Hepatocyte (in vitro differentiated cells): ENCODE results near the gene ANKRD10.

ENCODE experiments used
- CTCF ChIP-seq: fragments of 200-600 bp; sonication (generic); IDR thresholded peaks from 2 replicates; pipeline ENCODE4 v1.5.1; 2016; ENCODE audit warnings: antibody characterized with exemption, mild to moderate bottlenecking; ENCODE audit not compliant: poor library complexity
- EZH2phosphoT487 ChIP-seq: fragments of 200-600 bp; sonication (generic); IDR thresholded peaks from one replicate; pipeline ENCODE4 v1.6.1; 2018; ENCODE audit warnings: antibody characterized with exemption, mild to moderate bottlenecking, low read depth, moderate library complexity; ENCODE audit not compliant: unreplicated experiment, severe bottlenecking

GRCh38 chr13:110872768-110873638 is 41.9 kb downstream of the ANKRD10 start:
- TF ChIP-seq CTCF (no peak), EZH2phosphoT487 (no peak)
